Measurements from ENCODE around the gene ERGIC1. TPM values are rescaled to one million over a fixed set of nuclear protein-coding genes. Genes with fewer than 3 reads are reported as not detected.

ERGIC1 gene
- total and polyA plus RNA-seq, 2 of the 13 experiments (the other 11 are each of a cell fraction or from before 2014, with no cell fraction given), result 78.5 to 184 TPM

DNA sequence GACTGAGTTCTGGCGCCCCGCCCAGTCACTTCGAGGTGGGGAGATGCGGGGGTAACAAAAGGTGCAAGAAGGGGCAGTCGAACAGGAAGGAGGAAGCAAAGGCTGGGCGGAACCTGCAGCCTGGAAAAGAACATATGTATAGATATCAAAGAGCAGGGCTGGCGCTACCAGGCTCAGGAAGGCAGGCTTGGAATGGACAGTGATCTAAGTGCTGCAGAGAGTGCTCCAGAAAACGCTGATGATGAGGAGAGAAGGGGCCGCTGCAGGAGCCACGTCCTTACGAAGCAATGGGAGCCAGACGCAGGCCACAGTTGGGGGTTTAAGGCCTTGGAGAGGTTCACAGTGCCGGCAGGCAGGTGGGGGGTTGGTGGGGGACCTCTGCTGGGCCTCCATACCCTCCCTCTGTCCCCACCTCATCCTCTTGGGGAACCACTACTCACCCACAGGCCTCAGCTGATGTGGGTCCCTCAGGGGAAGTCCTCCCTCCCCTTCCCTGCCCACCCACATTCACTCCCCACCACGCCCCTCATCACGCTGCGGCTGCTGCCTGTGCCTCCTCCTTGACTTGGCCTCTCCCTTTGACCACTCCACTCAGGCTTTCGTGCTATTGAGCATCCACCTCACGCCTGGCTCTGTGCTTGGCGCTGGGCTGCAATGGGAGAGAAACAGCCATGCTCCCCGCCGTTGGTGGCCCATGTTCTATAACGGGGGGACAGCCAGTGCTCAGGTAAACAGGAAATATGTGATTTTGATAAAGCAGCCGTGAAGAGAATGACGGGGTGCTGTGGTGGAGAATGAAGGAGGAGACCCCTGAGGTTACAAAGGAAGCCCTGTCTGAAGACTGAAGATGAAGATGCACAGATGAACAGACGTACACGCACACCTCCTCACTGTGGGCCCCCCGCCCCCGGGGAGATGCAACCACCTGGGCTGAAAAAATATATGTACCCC, 84.6 kb downstream of the ERGIC1 start:
- H3K4me2 ChIP-seq (ENCODE audit: low read depth, low read length), result no peak overlapping the region
- 97% methylated on average over 28 of the region's 28 CpGs for WGBS (ENCODE audit: low lambda C conversion rate)
- ATAC-seq, result no peak
- no peak overlapping the region for H3K9ac ChIP-seq (ENCODE audit: insufficient read depth, low read depth, low read length)
- H3K79me2 ChIP-seq (ENCODE audit: insufficient read depth, low read length), result no peaks in the 10 kb centered on the region
- ChIA-PET CTCF (ENCODE audit: low intra/inter-chr PET ratio, low total read pairs) (no interaction called here), POLR2A (no interaction called here)
- FAIRE-seq, result no peak
- no peak overlapping the region for H2AFZ ChIP-seq (ENCODE audit: low read length)
- no peaks in the 10 kb centered on the region for H4K20me1 ChIP-seq (ENCODE audit: insufficient read depth, low read length)
- TF ChIP-seq MED8 (CRISPR knock-in tag; IDR thresholded peaks at IDR 0.05; ENCODE audit: insufficient replicate concordance), result no peak
- peak; percentile 1 for TF ChIP-seq RBM22 (optimal IDR thresholded peaks at IDR 0.05; ENCODE audit: low read length)
- TF ChIP-seq AGO2 (optimal IDR thresholded peaks at IDR 0.05; ENCODE audit: low read depth, low read length), result peak; percentile 58
- H3K9me3 ChIP-seq (ENCODE audit: low read length), result no peaks in the 10 kb centered on the region
- BruUV-seq (replicated peaks), result no TSS peak
- no peak overlapping the region for H3K4me3 ChIP-seq (replicated peaks in 1 of 3; ENCODE audit: insufficient read depth in 1 of 3, low read depth in 2 of 3, low read length in 3 of 3)
- H3K36me3 ChIP-seq (replicated peaks in 1 of 2; ENCODE audit: control insufficient read depth in 1 of 2, insufficient read depth in 2 of 2, low read length in 2 of 2), result peaks cover 35 to 80% of the 10 kb centered on the region in 2 experiments
- no peak overlapping the region for H3K27ac ChIP-seq (ENCODE audit: extremely low read length, insufficient read depth, low read length)
- no peak for DNase-seq (ENCODE audit: low spot score)
- no peaks in the 10 kb centered on the region for H3K27me3 ChIP-seq (ENCODE audit: control insufficient read depth in 1 of 2, insufficient read depth in 2 of 2, low read length in 2 of 2)
- H3K4me1 ChIP-seq (ENCODE audit: insufficient read depth, low read length), result peaks cover 5% of the 10 kb centered on the region; the same call in 1 of the 2 replicates
- intact Hi-C loops (cut with micrococcal nuclease; ENCODE audit: unreplicated experiment), result no loop called here
- in situ Hi-C loops (cut with HindIII; ENCODE audit: extremely low pct_ligation_motif_present, low pct_unique_long_range_greater_than_20kb), result no loop called here

DNA sequence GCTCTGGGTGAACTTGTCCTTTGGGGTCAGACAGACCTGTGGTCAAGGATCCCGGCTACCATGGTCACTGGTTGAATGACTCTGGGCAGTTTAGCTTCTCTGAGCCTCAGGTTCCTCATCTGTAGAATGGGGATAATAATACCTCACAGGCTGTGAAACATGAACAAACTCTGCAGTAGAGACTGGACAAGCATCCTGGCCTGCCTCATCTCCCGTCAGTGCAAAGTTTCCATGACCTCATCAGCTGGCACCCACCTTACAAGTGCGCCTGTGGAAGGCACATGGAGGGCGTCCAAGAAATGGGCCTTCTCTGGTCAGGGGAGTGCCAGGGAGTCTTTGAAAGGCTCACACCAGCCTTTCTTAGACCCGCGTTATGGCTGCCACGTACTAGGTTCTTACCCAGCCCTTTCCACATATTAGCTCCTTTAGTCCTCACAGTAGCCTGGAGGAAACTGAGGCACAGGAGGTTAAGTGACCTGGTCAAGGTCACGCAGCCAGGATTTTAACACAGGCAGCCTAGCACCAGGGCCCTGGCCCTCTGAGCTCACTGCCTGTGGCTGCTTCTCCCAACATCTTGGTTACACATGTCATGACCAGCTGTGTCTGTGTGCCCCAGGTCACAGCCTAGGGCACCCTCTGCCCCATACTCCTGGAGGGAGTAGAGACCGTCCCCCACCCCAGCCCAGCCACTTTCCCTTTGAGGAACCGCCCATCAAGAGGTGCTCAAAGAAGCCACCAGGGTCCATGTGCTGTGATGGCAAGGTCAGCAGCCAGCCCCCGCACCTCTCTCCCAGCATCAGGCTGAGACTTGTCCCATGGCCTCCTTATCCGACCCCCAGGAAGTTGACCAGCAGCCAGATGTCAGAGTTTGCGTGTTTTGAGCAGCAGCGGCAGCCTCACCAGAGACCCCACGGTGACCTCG, 85.7 kb downstream of the ERGIC1 start:
- no peak overlapping the region for H3K27ac ChIP-seq (ENCODE audit: extremely low read length, insufficient read depth, low read length)
- FAIRE-seq (no peak), ATAC-seq (no peak), DNase-seq (ENCODE audit: low spot score) (no peak)
- H3K4me2 ChIP-seq (ENCODE audit: low read depth, low read length), result no peak overlapping the region
- intact Hi-C loops (cut with micrococcal nuclease; ENCODE audit: unreplicated experiment), result no loop called here
- in situ Hi-C loops (cut with HindIII; ENCODE audit: extremely low pct_ligation_motif_present, low pct_unique_long_range_greater_than_20kb), result loop anchor here (10.0 kb wide), 1 partner anchor 445 kb away; no protein-coding TSS in a partner anchor
- 99% methylated on average over 9 of the region's 16 CpGs for WGBS (ENCODE audit: low lambda C conversion rate)
- ChIA-PET CTCF (ENCODE audit: low intra/inter-chr PET ratio, low total read pairs) (no interaction called here), POLR2A (no interaction called here)
- H3K79me2 ChIP-seq (ENCODE audit: insufficient read depth, low read length), result no peaks in the 10 kb centered on the region
- H3K4me1 ChIP-seq (ENCODE audit: insufficient read depth, low read length), result peaks cover 5% of the 10 kb centered on the region; the same call in 1 of the 2 replicates
- H3K27me3 ChIP-seq (ENCODE audit: control insufficient read depth in 1 of 2, insufficient read depth in 2 of 2, low read length in 2 of 2), result no peaks in the 10 kb centered on the region
- no peak overlapping the region for H3K4me3 ChIP-seq (replicated peaks in 1 of 3; ENCODE audit: insufficient read depth in 1 of 3, low read depth in 2 of 3, low read length in 3 of 3)
- no peak overlapping the region for H2AFZ ChIP-seq (ENCODE audit: low read length)
- no peaks in the 10 kb centered on the region for H4K20me1 ChIP-seq (ENCODE audit: insufficient read depth, low read length)
- no peak overlapping the region for H3K9ac ChIP-seq (ENCODE audit: insufficient read depth, low read depth, low read length)
- no TSS peak for BruUV-seq (replicated peaks)
- H3K9me3 ChIP-seq (ENCODE audit: low read length), result no peaks in the 10 kb centered on the region
- H3K36me3 ChIP-seq (replicated peaks in 1 of 2; ENCODE audit: control insufficient read depth in 1 of 2, insufficient read depth in 2 of 2, low read length in 2 of 2), result peaks cover 32 to 80% of the 10 kb centered on the region in 2 experiments
- TF ChIP-seq, protein P1, sequence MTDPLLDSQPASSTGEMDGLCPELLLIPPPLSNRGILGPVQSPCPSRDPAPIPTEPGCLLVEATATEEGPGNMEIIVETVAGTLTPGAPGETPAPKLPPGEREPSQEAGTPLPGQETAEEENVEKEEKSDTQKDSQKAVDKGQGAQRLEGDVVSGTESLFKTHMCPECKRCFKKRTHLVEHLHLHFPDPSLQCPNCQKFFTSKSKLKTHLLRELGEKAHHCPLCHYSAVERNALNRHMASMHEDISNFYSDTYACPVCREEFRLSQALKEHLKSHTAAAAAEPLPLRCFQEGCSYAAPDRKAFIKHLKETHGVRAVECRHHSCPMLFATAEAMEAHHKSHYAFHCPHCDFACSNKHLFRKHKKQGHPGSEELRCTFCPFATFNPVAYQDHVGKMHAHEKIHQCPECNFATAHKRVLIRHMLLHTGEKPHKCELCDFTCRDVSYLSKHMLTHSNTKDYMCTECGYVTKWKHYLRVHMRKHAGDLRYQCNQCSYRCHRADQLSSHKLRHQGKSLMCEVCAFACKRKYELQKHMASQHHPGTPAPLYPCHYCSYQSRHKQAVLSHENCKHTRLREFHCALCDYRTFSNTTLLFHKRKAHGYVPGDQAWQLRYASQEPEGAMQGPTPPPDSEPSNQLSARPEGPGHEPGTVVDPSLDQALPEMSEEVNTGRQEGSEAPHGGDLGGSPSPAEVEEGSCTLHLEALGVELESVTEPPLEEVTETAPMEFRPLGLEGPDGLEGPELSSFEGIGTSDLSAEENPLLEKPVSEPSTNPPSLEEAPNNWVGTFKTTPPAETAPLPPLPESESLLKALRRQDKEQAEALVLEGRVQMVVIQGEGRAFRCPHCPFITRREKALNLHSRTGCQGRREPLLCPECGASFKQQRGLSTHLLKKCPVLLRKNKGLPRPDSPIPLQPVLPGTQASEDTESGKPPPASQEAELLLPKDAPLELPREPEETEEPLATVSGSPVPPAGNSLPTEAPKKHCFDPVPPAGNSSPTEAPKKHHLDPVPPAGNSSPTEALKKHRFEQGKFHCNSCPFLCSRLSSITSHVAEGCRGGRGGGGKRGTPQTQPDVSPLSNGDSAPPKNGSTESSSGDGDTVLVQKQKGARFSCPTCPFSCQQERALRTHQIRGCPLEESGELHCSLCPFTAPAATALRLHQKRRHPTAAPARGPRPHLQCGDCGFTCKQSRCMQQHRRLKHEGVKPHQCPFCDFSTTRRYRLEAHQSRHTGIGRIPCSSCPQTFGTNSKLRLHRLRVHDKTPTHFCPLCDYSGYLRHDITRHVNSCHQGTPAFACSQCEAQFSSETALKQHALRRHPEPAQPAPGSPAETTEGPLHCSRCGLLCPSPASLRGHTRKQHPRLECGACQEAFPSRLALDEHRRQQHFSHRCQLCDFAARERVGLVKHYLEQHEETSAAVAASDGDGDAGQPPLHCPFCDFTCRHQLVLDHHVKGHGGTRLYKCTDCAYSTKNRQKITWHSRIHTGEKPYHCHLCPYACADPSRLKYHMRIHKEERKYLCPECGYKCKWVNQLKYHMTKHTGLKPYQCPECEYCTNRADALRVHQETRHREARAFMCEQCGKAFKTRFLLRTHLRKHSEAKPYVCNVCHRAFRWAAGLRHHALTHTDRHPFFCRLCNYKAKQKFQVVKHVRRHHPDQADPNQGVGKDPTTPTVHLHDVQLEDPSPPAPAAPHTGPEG (CRISPR knock-in tag; IDR thresholded peaks at IDR 0.05), result no peak
- TF ChIP-seq ISX (CRISPR knock-in tag; conservative IDR thresholded peaks at IDR 0.05), result no peak
- TF ChIP-seq ZNF674 (CRISPR knock-in tag; IDR thresholded peaks at IDR 0.05; ENCODE audit: low read depth), result no peak
- peak; percentile 77 for TF ChIP-seq ZNF629 (CRISPR knock-in tag; conservative IDR thresholded peaks at IDR 0.05)
- no peak for TF ChIP-seq ZBTB7A (CRISPR knock-in tag; IDR thresholded peaks at IDR 0.05)
- no peak for TF ChIP-seq PRMT3 (CRISPR knock-in tag; IDR thresholded peaks at IDR 0.05; ENCODE audit: borderline replicate concordance, low read depth)
